Endodermal cell (in vitro differentiated cells): ENCODE results near the gene TNNI3K. TPM values are rescaled to one million over a fixed set of nuclear protein-coding genes. Genes with fewer than 3 reads are reported as not detected.

Experiments
- DNase-seq: peaks from one replicate; pipeline ENCODE4 v3.0.0-alpha.2; 2017
- H3K27ac ChIP-seq: 2 replicates; pipeline ENCODE4 v1.5.1; 2013; ENCODE audit warnings: mild to moderate bottlenecking, low read depth, low read length, moderate library complexity
- H3K27me3 ChIP-seq: 2 replicates; pipeline ENCODE4 v1.6.1; 2013; ENCODE audit warnings: mild to moderate bottlenecking, low read length, moderate library complexity; ENCODE audit not compliant: insufficient read depth, control insufficient read depth, poor library complexity, severe bottlenecking
- H3K36me3 ChIP-seq: 2 replicates; pipeline ENCODE4 v1.7.0; 2013; ENCODE audit warnings: mild to moderate bottlenecking, low read length, moderate library complexity; ENCODE audit not compliant: control insufficient read depth, insufficient read depth
- H3K4me1 ChIP-seq: one replicate; pipeline ENCODE4 v1.7.0; 2013; ENCODE audit warnings: low read length; ENCODE audit not compliant: control insufficient read depth, insufficient read depth
- H3K4me3 ChIP-seq: 2 replicates; pipeline ENCODE4 v1.5.1; 2013; ENCODE audit warnings: mild to moderate bottlenecking, low read length, moderate library complexity
- H3K9ac ChIP-seq: 2 replicates; pipeline ENCODE4 v1.6.1; 2013; ENCODE audit warnings: mild to moderate bottlenecking, low read length, moderate library complexity; ENCODE audit not compliant: poor library complexity, severe bottlenecking; ENCODE audit errors: extremely low read depth
- H3K9me3 ChIP-seq: 2 replicates; pipeline ENCODE4 v1.6.1; 2013; ENCODE audit warnings: mild to moderate bottlenecking, low read length, moderate library complexity; ENCODE audit not compliant: control insufficient read depth
- H3K27ac Mint-ChIP-seq: 2 replicates; pipeline ENCODE4 v1.8.0; 2020; ENCODE audit warnings: mixed read lengths
- H3K27me3 Mint-ChIP-seq: 2 replicates; pipeline ENCODE4 v1.8.0; 2021; ENCODE audit warnings: mild to moderate bottlenecking, mixed read lengths; ENCODE audit not compliant: insufficient read depth
- H3K36me3 Mint-ChIP-seq: 2 replicates; pipeline ENCODE4 v1.8.0; 2020; ENCODE audit warnings: low read depth, mixed read lengths
- H3K4me1 Mint-ChIP-seq: 2 replicates; pipeline ENCODE4 v1.8.0; 2020; ENCODE audit warnings: mixed read lengths
- H3K4me3 Mint-ChIP-seq: 2 replicates; pipeline ENCODE4 v1.8.0; 2020; ENCODE audit warnings: mild to moderate bottlenecking, moderate library complexity, mixed read lengths
- H3K9me3 Mint-ChIP-seq: 2 replicates; pipeline ENCODE4 v1.8.0; 2020; ENCODE audit warnings: mild to moderate bottlenecking, mixed read lengths
- CTCF ChIP-seq: fragments of 200-600 bp; sonication (generic); conservative IDR thresholded peaks from 2 replicates; pipeline ENCODE4 v1.5.0; 2021; ENCODE audit warnings: antibody characterized with exemption, mild to moderate bottlenecking
- WGBS, 2 experiments: methylation state at CpG; one replicate each; pipeline versions ENCODE4 v1.1.5 to v1.1.7; 2013; ENCODE audit warnings: missing lambda C conversion rate in 2 of 2, mixed read lengths in 1 of 2; ENCODE audit not compliant: insufficient coverage in 1 of 2, insufficient read length in 1 of 2; 5-methylcytosine and 5-hydroxymethylcytosine counted together
- total RNA-seq, 2 donors: library from RNA; stranded (reverse); fragmentation: NEBNext Ultra II Directional in 1 of 2; extraction: Animal tissue kit (Norgen Biotek cat#: 25700) in 1 of 2; gene quantifications; 2 replicates in 1 of 2; 3 replicates in 1 of 2; pipeline ENCODE4 v1.2.1, GENCODE V29; 2021

Gene TNNI3K
- total RNA-seq, 2 donors from 2014 or later = 1.1 TPM; not detected in 1

- no peaks in the 10 kb centered on the region for H3K27me3 Mint-ChIP-seq
- Histone ChIP-seq H3K4me1 (no peaks in the 10 kb centered on the region), H3K9me3 (no peaks in the 10 kb centered on the region), H3K4me3 (no peak overlapping the region), H3K36me3 (no peaks in the 10 kb centered on the region), H3K27ac (no peak overlapping the region), H3K27me3 (no peaks in the 10 kb centered on the region), H3K9ac (no peak overlapping the region)
- no peaks in the 10 kb centered on the region for H3K36me3 Mint-ChIP-seq
- TF ChIP-seq CTCF = no peak
- H3K4me3 Mint-ChIP-seq = no peak overlapping the region
- no peak overlapping the region for H3K27ac Mint-ChIP-seq
- peaks cover 6% of the 10 kb centered on the region for H3K4me1 Mint-ChIP-seq
- H3K9me3 Mint-ChIP-seq = no peaks in the 10 kb centered on the region
- no peak for DNase-seq
Observed at GRCh38 chr1:74530892-74531291, 295.7 kb downstream of the TNNI3K start.

- no peak overlapping the region for H3K4me3 Mint-ChIP-seq
- WGBS, 2 experiments = 94 to 100% methylated on average over 1 of the region's 1 CpG
- Histone ChIP-seq H3K9me3 (no peaks in the 10 kb centered on the region), H3K27ac (no peak overlapping the region), H3K36me3 (no peaks in the 10 kb centered on the region), H3K4me1 (no peaks in the 10 kb centered on the region), H3K9ac (no peak overlapping the region), H3K4me3 (no peak overlapping the region), H3K27me3 (no peaks in the 10 kb centered on the region)
- no peak for DNase-seq
- no peak overlapping the region for H3K27ac Mint-ChIP-seq
- H3K9me3 Mint-ChIP-seq = no peaks in the 10 kb centered on the region
- TF ChIP-seq CTCF = no peak
- peaks cover 4% of the 10 kb centered on the region for H3K4me1 Mint-ChIP-seq
- no peaks in the 10 kb centered on the region for H3K36me3 Mint-ChIP-seq
- no peaks in the 10 kb centered on the region for H3K27me3 Mint-ChIP-seq
Observed at GRCh38 chr1:74531796-74532195, 296.6 kb downstream of the TNNI3K start.

GRCh38 chr1:74534241-74534640, 299.1 kb downstream of the TNNI3K start:
- no peak overlapping the region for H3K27ac ChIP-seq
- no peak overlapping the region for H3K9ac ChIP-seq
- no peak overlapping the region for H3K4me3 Mint-ChIP-seq
- no peaks in the 10 kb centered on the region for H3K36me3 ChIP-seq
- 92 to 96% methylated on average over 2 to 3 of the region's 3 CpGs for WGBS, 2 experiments
- no peaks in the 10 kb centered on the region for H3K27me3 ChIP-seq
- no peaks in the 10 kb centered on the region for H3K4me1 ChIP-seq
- H3K27ac Mint-ChIP-seq = no peak overlapping the region
- H3K4me3 ChIP-seq = no peak overlapping the region
- no peaks in the 10 kb centered on the region for H3K9me3 ChIP-seq
- no peaks in the 10 kb centered on the region for H3K36me3 Mint-ChIP-seq
- no peaks in the 10 kb centered on the region for H3K9me3 Mint-ChIP-seq
- no peaks in the 10 kb centered on the region for H3K4me1 Mint-ChIP-seq
- no peak for DNase-seq
- H3K27me3 Mint-ChIP-seq = no peaks in the 10 kb centered on the region
- TF ChIP-seq CTCF = no peak
